HG02973 (cell line): Measurements from ENCODE around the gene TNS1.

Experiments used
- ATAC-seq: cut with Tn5 transposase; IDR thresholded peaks from one replicate; pipeline ENCODE4 v1.9.1; 2021; ENCODE audit warnings: moderate library complexity; ENCODE audit not compliant: unreplicated experiment

Gene TNS1

DNA sequence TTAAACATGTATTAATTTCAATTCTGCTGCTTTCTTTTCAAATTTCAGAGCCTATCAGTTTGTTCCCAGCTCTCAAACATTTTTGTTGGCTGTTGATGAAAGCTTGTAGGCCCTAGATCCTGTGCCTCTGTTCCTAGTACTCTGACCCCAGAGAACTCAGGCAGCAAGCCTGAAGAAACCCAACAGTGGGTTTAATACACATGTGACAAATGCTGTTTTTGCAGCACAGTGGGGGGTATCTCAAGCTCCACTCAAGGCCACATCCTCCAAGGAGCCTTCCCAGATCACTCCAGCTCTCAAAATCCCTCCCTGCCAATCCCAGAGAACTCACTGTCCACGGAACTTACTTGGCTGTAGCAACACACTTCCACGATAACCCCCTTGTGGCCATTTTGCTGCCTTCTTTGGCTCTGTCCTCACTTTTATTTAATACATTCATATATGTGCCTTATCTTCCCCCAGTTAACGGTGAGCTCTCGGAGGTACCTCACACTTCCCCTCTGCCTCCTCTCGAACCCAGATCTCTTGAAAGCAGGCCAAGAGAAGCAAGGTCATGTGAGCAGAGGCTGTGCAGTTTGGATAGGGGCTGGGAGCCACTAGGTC is 122.4 kb downstream of the TNS1 start:
- no peak for ATAC-seq

GRCh38 chr2:217878915-217879590 is 123.7 kb downstream of the TNS1 start:
- no peak for ATAC-seq

GRCh38 chr2:217877866-217878265 is 124.9 kb downstream of the TNS1 start:
- ATAC-seq, result no peak

DNA sequence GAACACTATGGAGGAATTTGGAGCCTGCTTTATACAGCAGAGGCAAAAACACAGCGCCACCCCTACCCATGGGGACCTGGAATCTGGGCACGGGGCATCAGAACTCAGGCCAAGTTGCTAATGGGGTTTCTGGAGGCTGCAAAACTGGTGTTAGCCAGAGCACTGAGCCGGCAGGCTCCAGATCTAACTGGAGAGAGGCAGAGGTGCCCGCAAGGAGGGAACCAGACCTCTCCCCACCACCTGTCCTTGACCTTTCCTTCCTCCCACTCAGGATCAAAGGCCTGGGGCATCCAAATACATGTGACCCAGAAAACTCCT is 126.6 kb downstream of the TNS1 start:
- ATAC-seq, result no peak

DNA sequence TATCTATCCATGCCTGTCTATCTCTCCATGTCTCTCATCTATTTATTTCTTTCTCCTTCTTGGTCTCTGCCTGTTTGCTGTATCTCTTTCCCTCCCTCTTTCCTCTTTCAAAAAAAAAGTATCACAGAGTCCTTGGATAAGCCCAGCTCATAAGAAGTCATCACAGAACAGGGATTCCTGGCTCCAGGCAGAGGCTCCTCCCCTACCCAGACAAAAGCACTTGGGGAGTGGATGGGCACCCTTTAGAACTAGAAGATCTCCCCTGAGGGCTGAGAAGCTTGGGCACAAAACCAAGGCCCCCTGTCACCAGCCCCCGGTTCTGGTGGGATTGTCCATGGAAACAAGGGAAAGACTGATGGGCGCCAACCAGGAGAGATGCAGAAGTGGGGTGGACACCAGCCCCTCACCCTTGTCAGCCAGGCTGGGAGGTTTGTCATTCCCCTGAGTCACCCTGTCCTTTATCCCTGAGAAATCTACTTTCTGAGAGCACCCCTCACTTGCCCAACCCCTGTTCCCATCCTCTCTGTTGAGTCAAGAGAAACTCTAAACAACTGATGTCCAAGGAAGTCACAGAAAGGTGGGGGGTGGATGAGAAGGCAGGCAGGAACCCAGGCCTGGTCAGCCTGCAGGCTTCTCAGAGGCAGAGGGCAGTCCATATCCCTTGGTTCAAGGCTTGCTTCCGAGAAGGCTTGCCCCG is 127.1 kb downstream of the TNS1 start:
- no peak for ATAC-seq

DNA sequence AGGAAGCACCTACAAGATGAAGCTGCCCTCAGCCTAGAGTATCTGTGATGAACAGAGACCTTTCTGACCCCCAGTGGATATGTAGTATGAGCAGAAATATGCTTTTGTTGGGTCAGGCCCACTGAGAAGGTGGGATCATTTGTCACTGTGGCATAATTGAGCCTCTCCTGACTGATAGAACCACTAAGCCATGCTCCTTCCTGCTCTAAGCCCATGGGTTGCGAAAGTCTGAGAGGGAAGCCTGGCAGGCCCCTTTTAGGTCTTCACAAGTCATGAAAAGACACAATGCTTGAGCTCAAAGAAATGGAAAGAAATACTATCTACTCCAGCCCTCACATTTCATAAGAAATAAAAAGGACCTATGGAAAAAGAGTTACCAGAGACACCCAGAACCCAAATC is 127.7 kb downstream of the TNS1 start:
- ATAC-seq, result no peak

- no peak for ATAC-seq
Observed at GRCh38 chr2:217873371-217873770, 129.4 kb downstream of the TNS1 start.

GRCh38 chr2:217872319-217872718 is 130.5 kb downstream of the TNS1 start:
- ATAC-seq, result no peak

- no peak for ATAC-seq
Observed at GRCh38 chr2:217870528-217871011, 132.2 kb downstream of the TNS1 start.

GRCh38 chr2:217868911-217869334 is 133.9 kb downstream of the TNS1 start:
- no peak for ATAC-seq

DNA sequence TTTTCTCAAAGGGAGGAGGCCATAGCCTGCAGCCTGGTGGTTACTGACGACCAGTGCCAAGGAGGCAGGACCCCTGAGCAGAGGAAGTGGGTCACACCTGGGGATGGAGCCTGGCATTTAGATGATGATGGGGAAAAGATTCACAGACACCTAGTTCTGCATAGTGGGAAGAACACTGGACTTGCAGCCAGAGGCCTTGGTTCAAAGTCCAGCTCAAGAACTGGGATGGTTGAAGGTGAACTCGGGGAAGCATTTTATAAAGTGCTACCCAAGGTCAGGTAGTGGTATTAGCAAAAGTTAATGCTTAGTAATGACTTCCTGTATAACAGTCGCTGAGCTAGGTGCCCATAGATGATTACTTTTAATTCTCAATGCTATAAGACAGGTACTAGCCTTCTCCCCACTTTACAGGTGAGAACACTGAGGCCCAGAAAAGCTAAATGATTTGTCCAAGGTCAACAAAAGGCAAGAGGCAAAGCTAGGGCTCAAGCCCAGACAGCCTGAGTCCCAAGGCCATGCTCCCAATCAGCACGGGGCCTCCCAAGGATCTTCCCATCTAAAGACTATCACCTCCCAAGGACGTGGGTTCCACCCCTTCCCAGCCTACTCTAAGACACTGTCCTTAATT is 134.4 kb downstream of the TNS1 start:
- ATAC-seq, result no peak

DNA sequence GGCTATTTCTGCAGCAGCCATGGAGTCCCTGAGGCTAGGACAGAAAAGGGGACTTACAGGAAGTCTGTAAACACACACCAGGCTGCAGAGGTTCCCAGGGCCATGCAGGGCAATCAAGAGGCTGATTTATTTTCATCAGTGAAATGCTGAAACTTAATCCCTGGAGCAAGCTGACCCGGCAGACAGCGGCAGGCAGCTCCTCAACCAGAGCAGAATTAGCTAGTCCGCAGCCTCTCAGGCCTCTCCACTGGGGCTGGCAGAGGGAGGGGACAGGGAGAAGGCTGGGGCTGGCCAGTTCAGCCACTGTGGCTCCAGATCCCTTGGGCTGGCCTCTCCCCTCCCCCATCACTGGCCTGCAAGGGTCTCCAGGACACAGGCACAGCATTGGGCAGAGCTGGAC is 136.3 kb downstream of the TNS1 start:
- no peak for ATAC-seq

DNA sequence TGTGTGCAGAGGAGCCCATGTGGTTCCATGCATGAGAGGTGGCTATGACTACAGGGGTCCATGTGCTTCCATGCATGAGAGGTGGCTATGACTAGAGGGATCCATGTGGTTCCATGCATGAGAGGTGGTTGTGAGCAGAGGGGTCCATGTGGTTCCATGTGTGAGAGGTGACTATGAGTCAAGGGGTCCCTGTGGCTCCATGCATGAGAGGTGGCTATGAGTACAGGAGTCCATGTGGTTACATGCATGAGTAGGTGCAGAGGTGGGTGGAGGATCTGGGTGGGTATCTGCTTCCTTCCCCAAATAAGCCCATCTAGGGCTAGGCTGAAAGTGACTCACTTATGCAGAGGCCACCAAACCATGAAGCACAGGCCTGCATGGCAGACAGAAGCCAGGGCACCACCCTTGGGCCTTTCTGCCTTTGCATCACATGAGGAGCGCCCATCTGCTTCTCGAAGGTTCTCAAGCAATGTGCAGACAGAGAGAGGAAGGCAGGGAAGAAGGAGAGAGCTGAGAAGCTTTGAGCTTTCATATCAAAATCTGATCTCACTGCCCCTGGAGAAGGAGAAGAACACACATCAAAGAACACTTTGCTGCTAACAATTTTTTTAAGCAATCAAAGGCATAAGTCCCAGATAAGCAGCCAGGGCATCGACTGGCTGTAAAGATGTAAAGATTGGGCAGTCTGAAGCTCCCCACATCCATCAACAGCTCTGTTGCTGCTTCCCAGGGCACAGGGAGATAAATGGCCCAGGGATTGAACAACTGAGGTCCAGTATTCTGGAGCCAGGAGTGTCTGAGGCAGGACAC is 137.6 kb downstream of the TNS1 start:
- ATAC-seq, result peak; percentile 69

- no peak for ATAC-seq
Observed at GRCh38 chr2:217863883-217864282, 138.9 kb downstream of the TNS1 start.

GRCh38 chr2:217861334-217861877 is 141.4 kb downstream of the TNS1 start:
- no peak for ATAC-seq

DNA sequence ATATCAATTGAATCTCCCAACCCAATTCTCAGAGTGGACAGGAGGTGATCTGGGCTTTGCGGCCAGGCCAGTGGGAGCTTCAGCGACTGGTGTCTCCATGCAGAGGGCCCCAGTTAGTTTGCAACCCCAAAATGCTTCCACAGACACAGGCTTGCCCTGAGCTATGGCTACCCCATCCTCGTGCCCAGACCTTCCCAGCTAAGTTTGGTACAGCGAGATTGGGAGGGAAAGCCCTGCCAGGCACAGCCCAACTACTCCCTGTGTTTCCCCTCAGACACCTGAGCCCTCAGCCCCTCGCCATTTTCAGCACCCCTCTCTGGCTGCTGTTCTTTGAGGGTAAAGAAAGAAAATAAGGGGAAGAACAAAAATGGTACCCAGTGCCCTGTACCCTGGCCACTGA is 142.9 kb downstream of the TNS1 start:
- no peak for ATAC-seq

- no peak for ATAC-seq
Observed at GRCh38 chr2:217858519-217859491, 144.0 kb downstream of the TNS1 start.

DNA sequence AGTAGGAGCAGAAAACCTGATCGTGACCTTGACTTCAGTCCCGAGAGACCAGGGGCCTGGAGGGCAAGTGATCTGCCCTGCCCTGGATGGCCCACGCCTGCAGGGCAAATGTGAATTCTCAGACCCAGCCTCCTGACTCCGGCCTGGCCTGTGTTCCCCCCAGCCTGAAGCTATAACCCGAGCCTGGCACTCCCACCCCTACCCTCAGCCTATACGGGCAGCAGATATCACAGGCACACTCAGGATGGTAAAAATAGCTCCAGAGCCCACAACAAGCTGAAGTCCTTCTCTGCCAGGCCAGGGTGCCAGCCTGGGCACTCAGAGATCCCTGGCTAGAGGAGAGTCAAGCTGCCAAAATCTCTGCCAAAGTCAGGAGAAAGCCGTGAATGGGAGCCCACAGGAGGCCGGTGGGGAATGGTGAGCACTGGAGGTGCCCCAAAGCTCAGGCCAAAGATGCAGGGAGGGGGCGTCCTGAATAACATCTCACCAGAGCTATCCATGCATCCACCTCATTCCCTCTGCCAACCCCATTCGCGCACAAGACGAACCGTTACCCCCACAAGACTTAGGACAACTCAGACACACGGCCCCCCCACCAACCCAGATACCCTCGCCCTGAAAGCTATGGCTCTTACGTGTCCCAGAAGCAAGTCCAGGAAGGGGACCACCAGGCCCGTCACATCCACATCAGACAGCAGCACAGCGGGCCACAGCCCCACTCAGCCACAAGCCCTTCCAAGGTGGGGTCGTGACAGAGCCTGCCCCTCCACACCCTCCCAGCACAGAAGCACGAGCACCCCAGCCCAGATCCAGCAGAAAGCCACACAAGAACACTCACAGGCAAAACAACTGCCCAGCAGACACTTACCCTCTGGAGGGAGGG is 144.9 kb downstream of the TNS1 start:
- no peak for ATAC-seq

GRCh38 chr2:217856871-217857270 is 145.9 kb downstream of the TNS1 start:
- no peak for ATAC-seq
